OCI-LY3 (cell line): ENCODE data around the gene DAP.
"Not testable (repeated sequence)": the region's sequence is repeated elsewhere in the genome, so short reads cannot be mapped to it uniquely, and the experiment has no call there.

Experiments used
- H2AFZ ChIP-seq: fragments of 200-600, 300-600 bp; shearing (Covaris generic); 2 replicates; pipeline ENCODE4 v1.6.0; 2014; ENCODE audit warnings: antibody characterized with exemption, low read depth, low read length
- H3K27ac ChIP-seq: fragments of 200-600, 300-600 bp; sonication (generic); 2 replicates; pipeline ENCODE4 v1.5.1; 2014; ENCODE audit warnings: mild to moderate bottlenecking, low read length, moderate library complexity, mixed read lengths
- H3K27me3 ChIP-seq: fragments of 200-600, 300-600 bp; sonication (generic); 2 replicates; pipeline ENCODE4 v1.6.1; 2014; ENCODE audit warnings: low read depth, low read length, mixed read lengths
- H3K36me3 ChIP-seq: fragments of 200-600, 300-600 bp; sonication (generic); replicated peaks from 2 replicates; pipeline ENCODE3; 2014; ENCODE audit warnings: low read depth, low read length, mixed read lengths
- H3K4me1 ChIP-seq: fragments of 300-600, 200-600 bp; sonication (generic); 2 replicates; pipeline ENCODE4 v1.6.1; 2014; ENCODE audit warnings: low read length, mixed read lengths
- H3K4me2 ChIP-seq: fragments of 200-600, 300-600 bp; sonication (generic); 2 replicates; pipeline ENCODE4 v1.6.1; 2014; ENCODE audit warnings: low read length, mixed read lengths
- H3K4me3 ChIP-seq: fragments of 300-600, 200-600 bp; sonication (generic); 2 replicates; pipeline ENCODE4 v1.5.1; 2014; ENCODE audit warnings: antibody characterized with exemption, mild to moderate bottlenecking, low read length, moderate library complexity
- H3K79me2 ChIP-seq: fragments of 300-600, 200-600 bp; shearing (Covaris generic); 2 replicates; pipeline ENCODE4 v1.6.1; 2014; ENCODE audit warnings: mild to moderate bottlenecking, low read length, mixed read lengths
- H3K9ac ChIP-seq: fragments of 300-600, 200-600 bp; shearing (Covaris generic); 2 replicates; pipeline ENCODE4 v1.6.0; 2014; ENCODE audit warnings: mild to moderate bottlenecking, low read length, moderate library complexity
- H3K9me3 ChIP-seq: fragments of 200-600, 300-600 bp; shearing (Covaris generic); 2 replicates; pipeline ENCODE4 v1.6.1; 2014; ENCODE audit warnings: low read length, mixed read lengths; ENCODE audit not compliant: insufficient read depth
- H4K20me1 ChIP-seq: fragments of 200-600, 300-600 bp; sonication (generic); 2 replicates; pipeline ENCODE4 v1.6.1; 2016; ENCODE audit warnings: low read length, mixed read lengths; ENCODE audit not compliant: insufficient read depth
- CTCF ChIP-seq: fragments of 200-600, 300-600 bp; sonication (generic); IDR thresholded peaks from 2 replicates; pipeline ENCODE4 v1.5.1; 2014; ENCODE audit warnings: antibody characterized with exemption, low read length, low read depth
- EZH2phosphoT487 ChIP-seq: fragments of 200-600 bp; shearing (Covaris generic); IDR thresholded peaks from 2 replicates; pipeline ENCODE4 v1.6.1; 2018; ENCODE audit warnings: antibody characterized with exemption, mixed run types, low read depth

Gene DAP

DNA sequence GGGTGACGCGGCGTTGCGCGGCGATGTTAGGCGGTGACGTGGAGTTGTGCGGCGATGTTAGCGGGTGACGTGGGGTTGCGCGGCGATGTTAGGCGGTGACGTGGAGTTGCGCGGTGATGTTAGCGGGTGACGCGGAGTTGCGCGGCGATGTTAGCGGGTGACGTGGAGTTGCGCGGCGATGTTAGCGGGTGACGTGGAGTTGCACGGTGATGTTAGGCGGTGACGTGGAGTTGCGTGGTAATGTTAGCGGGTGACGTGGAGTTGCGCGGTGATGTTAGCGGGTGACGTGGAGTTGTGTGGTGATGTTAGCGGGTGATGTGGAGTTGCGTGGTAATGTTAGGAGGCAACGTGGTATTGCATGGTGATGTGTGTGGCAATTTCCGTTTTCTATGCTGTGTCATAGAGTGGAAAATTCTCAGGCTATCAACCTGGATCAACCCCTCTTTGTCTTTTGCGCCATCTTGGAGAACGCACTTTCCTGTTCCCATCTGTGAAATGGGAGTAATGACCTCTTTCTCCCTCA, 121.1 kb downstream of the DAP start:
- Histone ChIP-seq H3K9ac (no peak overlapping the region), H3K36me3 (peaks cover 28% of the 10 kb centered on the region), H3K4me3 (no peak overlapping the region), H3K4me2 (no peak overlapping the region), H2AFZ (no peak overlapping the region), H3K79me2 (peaks cover 81% of the 10 kb centered on the region), H3K9me3 (no peaks in the 10 kb centered on the region), H4K20me1 (peaks cover 4% of the 10 kb centered on the region; the same call in 1 of the 2 replicates), H3K27me3 (no peaks in the 10 kb centered on the region), H3K27ac (no peak overlapping the region), H3K4me1 (peaks cover 54% of the 10 kb centered on the region)
- no peak for TF ChIP-seq EZH2phosphoT487
- no peak for TF ChIP-seq CTCF

GRCh38 chr5:10638723-10639122, 122.3 kb downstream of the DAP start:
- not testable (repeated sequence) for H2AFZ ChIP-seq, H4K20me1 ChIP-seq, H3K4me2 ChIP-seq, H3K9ac ChIP-seq, H3K4me3 ChIP-seq, H3K9me3 ChIP-seq, H3K27ac ChIP-seq, H3K27me3 ChIP-seq
- H3K4me1 ChIP-seq = peaks cover 54% of the 10 kb centered on the region
- H3K36me3 ChIP-seq = peaks cover 33% of the 10 kb centered on the region
- H3K79me2 ChIP-seq = peaks cover 77% of the 10 kb centered on the region

DNA sequence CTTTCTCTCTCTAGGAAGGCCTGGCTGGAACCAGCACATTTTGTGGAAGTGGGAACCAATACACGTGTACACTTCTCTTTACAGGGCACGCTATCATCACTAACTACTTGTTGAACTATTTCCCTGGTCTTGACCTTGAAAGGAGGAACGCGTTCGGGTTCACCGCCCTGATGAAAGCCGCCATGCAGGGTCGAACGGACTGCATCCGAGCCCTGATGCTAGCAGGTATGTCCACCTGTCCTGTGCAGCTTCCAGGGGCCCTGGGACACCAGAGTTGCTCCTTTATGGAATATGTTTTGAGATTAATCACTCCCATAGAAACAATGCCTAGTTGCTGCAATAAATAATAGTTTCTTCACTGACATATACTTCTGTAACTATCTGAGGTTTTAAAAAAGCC, 123.1 kb downstream of the DAP start:
- Histone ChIP-seq H3K36me3 (peaks cover 34% of the 10 kb centered on the region), H3K4me3 (no peak overlapping the region), H3K4me1 (peaks cover 54% of the 10 kb centered on the region), H4K20me1 (peaks cover 4% of the 10 kb centered on the region; the same call in 1 of the 2 replicates), H3K27ac (no peak overlapping the region), H3K9ac (no peak overlapping the region), H3K79me2 (peaks cover 78% of the 10 kb centered on the region), H2AFZ (no peak overlapping the region), H3K9me3 (no peaks in the 10 kb centered on the region), H3K4me2 (no peak overlapping the region), H3K27me3 (no peaks in the 10 kb centered on the region)
- TF ChIP-seq CTCF = no peak
- no peak for TF ChIP-seq EZH2phosphoT487

DNA sequence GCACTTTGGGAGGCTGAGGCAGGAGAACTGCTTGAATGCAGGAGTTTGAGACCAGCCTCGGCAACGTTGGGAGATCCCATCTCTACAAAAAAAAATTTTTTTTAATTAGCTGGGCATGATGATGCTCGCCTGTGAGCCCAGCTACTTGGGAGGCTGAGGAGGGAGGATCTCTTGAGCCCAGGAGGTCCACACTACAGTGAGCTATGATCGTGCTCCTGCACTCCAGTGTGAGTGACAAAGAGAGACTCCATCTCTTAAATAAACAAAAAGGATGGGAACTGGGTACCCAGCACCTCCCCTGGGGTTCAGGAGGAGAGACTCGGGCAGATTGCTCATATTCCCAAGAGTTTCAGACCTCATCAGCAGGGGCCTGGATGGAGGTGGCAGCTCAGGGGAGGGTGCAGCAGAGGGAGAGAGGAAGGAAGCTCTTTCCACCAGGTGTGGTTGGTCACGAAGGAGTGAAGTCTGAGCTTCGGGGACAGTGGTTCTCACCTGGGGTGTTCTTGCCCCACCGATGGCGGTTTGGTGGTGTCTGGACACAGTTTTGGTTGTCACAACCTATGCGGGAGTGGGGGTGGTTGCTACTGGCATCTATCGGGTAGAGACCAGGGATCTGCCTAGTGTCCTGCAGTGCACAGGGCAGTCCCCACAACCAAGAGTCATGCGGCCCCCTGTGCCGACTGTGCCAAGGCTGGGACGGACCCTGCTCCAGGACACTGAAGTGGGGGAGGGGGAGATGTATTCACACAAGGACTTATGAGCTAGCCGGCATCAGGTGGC, 124.5 kb downstream of the DAP start:
- no peak for TF ChIP-seq CTCF
- Histone ChIP-seq H3K9me3 (no peaks in the 10 kb centered on the region), H3K4me1 (peaks cover 56% of the 10 kb centered on the region), H3K27ac (peak overlapping the region; percentile 99), H3K4me2 (peak overlapping the region; percentile 93), H3K4me3 (peak overlapping the region; percentile 65), H3K27me3 (no peaks in the 10 kb centered on the region), H3K79me2 (peaks cover 70% of the 10 kb centered on the region), H4K20me1 (no peaks in the 10 kb centered on the region), H3K9ac (peak overlapping the region; percentile 63), H2AFZ (no peak overlapping the region), H3K36me3 (peaks cover 28% of the 10 kb centered on the region)
